HCT116 (cell line): Measurements from ENCODE around the gene HMBS. TPM values are rescaled to one million over a fixed set of nuclear protein-coding genes. Genes with fewer than 3 reads are reported as not detected.
A peak's percentile ranks its signal among the peaks of the same experiment; 100 is the strongest.

Experiments used
- ATAC-seq: fragments of 200-7000 bp; cut with Tn5 transposase; 2 replicates; pipeline ENCODE4 v1.9.1; 2020; ENCODE audit warnings: mild to moderate bottlenecking, moderate library complexity
- BruUV-seq: library from RNA; stranded (reverse); fragments of 400-500 nt; replicated peaks from 2 replicates; lab custom pipeline; 2021; lab: Mats Ljungman, UMichigan
- CTCF ChIA-PET: fragments of 300-600 bp; sonication (Branson Sonifier 250); formaldehyde crosslinking; loops from one replicate; lab custom pipeline; 2021; ENCODE audit warnings: antibody characterized with exemption; lab: Charles Lee
- POLR2A ChIA-PET: fragments of 300-600, 350-600 bp; sonication (Branson Sonifier 250); formaldehyde crosslinking; loops from one replicate; lab custom pipeline; 2021; ENCODE audit warnings: antibody characterized with exemption; lab: Charles Lee
- RAD21 ChIA-PET, 2 experiments: fragments of 300-600 bp; sonication (Branson Sonifier 250); formaldehyde crosslinking; loops; one replicate each; lab custom pipeline; 2023; ENCODE audit warnings: low total read pairs in 2 of 2; ENCODE audit not compliant: uncharacterized antibody in 2 of 2, unreplicated experiment in 2 of 2, low non-redundant PET in 1 of 2; lab: Charles Lee
- DNase-seq: peaks from one replicate; pipeline ENCODE4 v3.0.0-alpha.2; 2010; ENCODE audit warnings: low read depth, low spot score
- H2AFZ ChIP-seq: fragments of 200-600 bp; shearing (Covaris generic), sonication (generic); 2 replicates; pipeline ENCODE4 v1.6.1; 2017; ENCODE audit warnings: low read depth, mixed run types, mixed read lengths, antibody characterized with exemption, low read length; ENCODE audit not compliant: poor library complexity, severe bottlenecking
- H3K27ac ChIP-seq: 2 replicates; pipeline ENCODE4 v1.5.1; 2012; ENCODE audit warnings: low read depth, low read length
- H3K27me3 ChIP-seq: fragments of 200-600 bp; sonication (generic); 2 replicates; pipeline ENCODE4 v1.6.1; 2016; ENCODE audit warnings: mixed run types, low read length, mixed read lengths; ENCODE audit not compliant: insufficient read depth
- H3K36me3 ChIP-seq, 2 experiments: fragments of 200-500 bp in 1 of 2; fragments of 200-600 bp in 1 of 2; sonication (Bioruptor generic) in 1 of 2; sonication (generic) in 1 of 2; 2 replicates each; pipeline versions ENCODE4 v1.5.1 to v1.6.1; 2014 to 2016; ENCODE audit warnings: low read length in 2 of 2, inconsistent platforms in 1 of 2, mixed read lengths in 1 of 2, mixed run types in 1 of 2; ENCODE audit not compliant: insufficient read depth in 2 of 2, control insufficient read depth in 1 of 2
- H3K4me1 ChIP-seq, 2 experiments: fragments of 200-600 bp in 1 of 2; sonication (generic) in 1 of 2; 2 replicates each; pipeline versions ENCODE4 v1.5.1 to v1.6.1; 2012 to 2017; ENCODE audit warnings: low read length in 2 of 2, inconsistent platforms in 1 of 2, mild to moderate bottlenecking in 1 of 2, mixed read lengths in 1 of 2, mixed run types in 1 of 2, moderate library complexity in 1 of 2; ENCODE audit not compliant: insufficient read depth in 2 of 2, control insufficient read depth in 1 of 2
- H3K4me2 ChIP-seq: fragments of 200-600 bp; sonication (generic); 2 replicates; pipeline ENCODE4 v1.6.1; 2017; ENCODE audit warnings: mixed run types, low read length, mixed read lengths
- H3K4me3 ChIP-seq, 2 experiments: fragments of 200-600 bp in 1 of 2; sonication (generic) in 1 of 2; replicated peaks in 1 of 2; 2 replicates each; pipeline ENCODE4 v1.5.1; 2011 to 2016; ENCODE audit warnings: low read length in 2 of 2, control low read depth in 1 of 2, low read depth in 1 of 2, mild to moderate bottlenecking in 1 of 2, mixed read lengths in 1 of 2, mixed run types in 1 of 2
- H3K79me2 ChIP-seq: fragments of 200-600 bp; sonication (generic); 2 replicates; pipeline ENCODE4 v1.6.1; 2017; ENCODE audit warnings: mild to moderate bottlenecking, mixed run types, low read length, moderate library complexity, mixed read lengths; ENCODE audit not compliant: insufficient read depth
- H3K9ac ChIP-seq: fragments of 200-600 bp; sonication (generic); 2 replicates; pipeline ENCODE4 v1.6.1; 2016; ENCODE audit warnings: low read length, mixed read lengths
- H3K9me2 ChIP-seq: fragments of 200-600 bp; sonication (generic), shearing (Covaris generic); 2 replicates; pipeline ENCODE4 v1.6.1; 2017; ENCODE audit warnings: mixed run types, mild to moderate bottlenecking, moderate library complexity; ENCODE audit not compliant: insufficient read depth
- H3K9me3 ChIP-seq, 2 experiments: fragments of 200-500 bp in 1 of 2; fragments of 200-600 bp in 1 of 2; sonication (Bioruptor generic) in 1 of 2; sonication (generic) in 1 of 2; 2 replicates each; pipeline ENCODE4 v1.6.1; 2014 to 2017; ENCODE audit warnings: low read length in 2 of 2, mixed read lengths in 2 of 2, inconsistent platforms in 1 of 2, low read depth in 1 of 2, mild to moderate bottlenecking in 1 of 2, mixed run types in 1 of 2, moderate library complexity in 1 of 2; ENCODE audit not compliant: control insufficient read depth in 1 of 2, insufficient read depth in 1 of 2
- H4K20me1 ChIP-seq: fragments of 200-600 bp; sonication (generic), shearing (Covaris generic); 2 replicates; pipeline ENCODE4 v1.6.1; 2017; ENCODE audit warnings: mixed run types, mild to moderate bottlenecking, moderate library complexity; ENCODE audit not compliant: insufficient read depth
- ATF3 ChIP-seq: IDR thresholded peaks from 2 replicates; pipeline ENCODE4 v1.6.1; 2012
- CEBPB ChIP-seq: IDR thresholded peaks from 2 replicates; pipeline ENCODE4 v1.6.1; 2012; ENCODE audit warnings: low read depth
- CTCF ChIP-seq, 3 experiments: fragments of 200-600 bp in 1 of 3; sonication (generic) in 1 of 3; IDR thresholded peaks in 2 of 3; conservative IDR thresholded peaks in 1 of 3; 2 replicates each; pipeline ENCODE4 v1.5.1; 2012 to 2017; ENCODE audit warnings: low read depth in 2 of 3, low read length in 2 of 3, antibody characterized with exemption in 1 of 3, borderline replicate concordance in 1 of 3, control low read depth in 1 of 3, mild to moderate bottlenecking in 1 of 3, mixed read lengths in 1 of 3, mixed run types in 1 of 3, moderate library complexity in 1 of 3; ENCODE audit not compliant: insufficient read depth in 1 of 3
- ELF1 ChIP-seq: IDR thresholded peaks from 2 replicates; pipeline ENCODE4 v1.6.1; 2012; ENCODE audit warnings: low read depth, borderline replicate concordance
- JUND ChIP-seq: IDR thresholded peaks from 2 replicates; pipeline ENCODE4 v1.6.1; 2012
- POLR2AphosphoS5 ChIP-seq: IDR thresholded peaks from 2 replicates; pipeline ENCODE4 v1.6.1; 2011; ENCODE audit warnings: mild to moderate bottlenecking, low read depth, low read length, moderate library complexity
- RAD21 ChIP-seq: IDR thresholded peaks from 2 replicates; pipeline ENCODE4 v1.6.1; 2012; ENCODE audit warnings: low read depth, mild to moderate bottlenecking
- SIN3A ChIP-seq: IDR thresholded peaks from 2 replicates; pipeline ENCODE4 v1.6.1; 2012; ENCODE audit warnings: low read depth
- YY1 ChIP-seq: IDR thresholded peaks from 2 replicates; pipeline ENCODE4 v1.6.1; 2011; ENCODE audit warnings: low read length, low read depth, moderate library complexity, mild to moderate bottlenecking; ENCODE audit not compliant: insufficient replicate concordance; ENCODE audit errors: extremely low read depth
- ZFX ChIP-seq: fragments of 450-650 bp; IDR thresholded peaks from 2 replicates; pipeline ENCODE4 v1.6.1; 2017
- ZNF274 ChIP-seq: fragments of 200-500 bp; sonication (Bioruptor generic); IDR thresholded peaks from 2 replicates; pipeline ENCODE4 v1.6.1; 2014; ENCODE audit warnings: mild to moderate bottlenecking, low read depth, low read length, inconsistent platforms
- intact Hi-C: fragments of 100-400 bp; cut with micrococcal nuclease; formaldehyde crosslinking; loops from 2 replicates; pipeline ENCODE4 v1.10.0; 2022
- total RNA-seq: library from RNA; stranded (reverse); gene quantifications from one replicate; pipeline ENCODE4 v1.2.1, GENCODE V29; 2021; ENCODE audit not compliant: unreplicated experiment

HMBS gene
- total RNA-seq, 1 experiment from 2014 or later = 69.0 TPM

- Histone ChIP-seq H3K9me2 (no peaks in the 10 kb centered on the region), H3K27me3 (no peaks in the 10 kb centered on the region), H3K4me1 (peaks cover 12 to 27% of the 10 kb centered on the region in 2 experiments), H3K79me2 (peaks cover 1% of the 10 kb centered on the region), H3K27ac (no peak overlapping the region), H3K4me3 (no peak overlapping the region), H3K4me2 (peak overlapping the region; percentile 44), H3K36me3 (no peaks in the 10 kb centered on the region), H2AFZ (no peak overlapping the region), H3K9ac (no peak overlapping the region), H4K20me1 (no peaks in the 10 kb centered on the region), H3K9me3 (no peaks in the 10 kb centered on the region)
- ChIA-PET POLR2A (interaction anchor here (0.6 to 1.0 kb wide), 2 partner anchors 29 to 39 kb away, joined by 3 to 4 read pairs; partner anchors contain the start of gene DPAGT1), RAD21 (no interaction called here), CTCF (no interaction called here)
- intact Hi-C loops = no loop called here
- no peak for DNase-seq
- no peak for TF ChIP-seq POLR2AphosphoS5
- TF ChIP-seq RAD21 = no peak
- TF ChIP-seq YY1 = no peak
- TF ChIP-seq ELF1 = no peak
- TF ChIP-seq JUND = 0 out of 2 replicates have a peak, but pooled peaks have one; percentile 18
- TF ChIP-seq ATF3 = no peak
- TF ChIP-seq ZFX = no peak
- 0 out of 2 replicates have a peak, but pooled peaks have one; percentile 18 for TF ChIP-seq CEBPB
- TF ChIP-seq ZNF274 = no peak
- ATAC-seq = no peak
- no TSS peak for BruUV-seq
These were observed 21.9 kb upstream of the HMBS start for GRCh38 chr11:119062779-119063178.

GRCh38 chr11:119065369-119065768 lies 19.3 kb upstream of the HMBS start:
- H3K79me2 ChIP-seq = peaks cover 14% of the 10 kb centered on the region

More at GRCh38 chr11:119065369-119065768, 19.3 kb upstream of the HMBS start:
- no peak overlapping the region for H3K4me3 ChIP-seq
- peaks cover 9 to 21% of the 10 kb centered on the region in 2 experiments for H3K4me1 ChIP-seq
- ATAC-seq (peak; percentile 64), DNase-seq (no peak)
- ChIA-PET CTCF (no interaction called here), RAD21 (interaction anchor here in 1 of 2 experiments (1.0 kb wide), 1 partner anchor 273 kb away, joined by 3 read pairs; no protein-coding TSS in a partner anchor), POLR2A (no interaction called here)
- no peak overlapping the region for H3K4me2 ChIP-seq
- no peak overlapping the region for H2AFZ ChIP-seq
- H3K36me3 ChIP-seq = peaks cover 2 to 4% of the 10 kb centered on the region in 2 experiments; a peak in 3 of 4 replicates
- no peak overlapping the region for H3K27ac ChIP-seq
- TF ChIP-seq CTCF (IDR thresholded peaks at IDR 0.05 in 2 of 3, conservative IDR thresholded peaks at IDR 0.05 in 1 of 3; ENCODE audit: borderline replicate concordance in 1 of 3, insufficient read depth in 1 of 3, low read depth in 2 of 3, low read length in 2 of 3) (peak; percentile 56 to 64 (median 58); a peak in 5 of 6 replicates), RAD21 (peak; percentile 65), SIN3A (no peak)
- BruUV-seq = TSS peak; percentile 27
- no peaks in the 10 kb centered on the region for H3K27me3 ChIP-seq
- H3K9me3 ChIP-seq = no peaks in the 10 kb centered on the region
- H4K20me1 ChIP-seq = no peaks in the 10 kb centered on the region
- H3K9ac ChIP-seq = no peak overlapping the region
- H3K9me2 ChIP-seq = no peaks in the 10 kb centered on the region
- intact Hi-C loops = no loop called here
